ENCODE results near the gene HORMAD2.

GRCh38 chr22:30064172-30064571, 16.1 kb upstream of the HORMAD2 start:
- TF ChIP-seq, protein P1, sequence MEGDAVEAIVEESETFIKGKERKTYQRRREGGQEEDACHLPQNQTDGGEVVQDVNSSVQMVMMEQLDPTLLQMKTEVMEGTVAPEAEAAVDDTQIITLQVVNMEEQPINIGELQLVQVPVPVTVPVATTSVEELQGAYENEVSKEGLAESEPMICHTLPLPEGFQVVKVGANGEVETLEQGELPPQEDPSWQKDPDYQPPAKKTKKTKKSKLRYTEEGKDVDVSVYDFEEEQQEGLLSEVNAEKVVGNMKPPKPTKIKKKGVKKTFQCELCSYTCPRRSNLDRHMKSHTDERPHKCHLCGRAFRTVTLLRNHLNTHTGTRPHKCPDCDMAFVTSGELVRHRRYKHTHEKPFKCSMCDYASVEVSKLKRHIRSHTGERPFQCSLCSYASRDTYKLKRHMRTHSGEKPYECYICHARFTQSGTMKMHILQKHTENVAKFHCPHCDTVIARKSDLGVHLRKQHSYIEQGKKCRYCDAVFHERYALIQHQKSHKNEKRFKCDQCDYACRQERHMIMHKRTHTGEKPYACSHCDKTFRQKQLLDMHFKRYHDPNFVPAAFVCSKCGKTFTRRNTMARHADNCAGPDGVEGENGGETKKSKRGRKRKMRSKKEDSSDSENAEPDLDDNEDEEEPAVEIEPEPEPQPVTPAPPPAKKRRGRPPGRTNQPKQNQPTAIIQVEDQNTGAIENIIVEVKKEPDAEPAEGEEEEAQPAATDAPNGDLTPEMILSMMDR (IDR thresholded peaks at IDR 0.05; ENCODE audit: low read depth, low read length): no peak
- no peak for TF ChIP-seq POLR2A (IDR thresholded peaks at IDR 0.05; ENCODE audit: extremely low read depth, insufficient read length)
- TF ChIP-seq MAX (IDR thresholded peaks at IDR 0.05; ENCODE audit: low read depth, low read length): no peak

Data from NB4 (cell line).